Measurements from ENCODE around the gene PIN1.

DNA sequence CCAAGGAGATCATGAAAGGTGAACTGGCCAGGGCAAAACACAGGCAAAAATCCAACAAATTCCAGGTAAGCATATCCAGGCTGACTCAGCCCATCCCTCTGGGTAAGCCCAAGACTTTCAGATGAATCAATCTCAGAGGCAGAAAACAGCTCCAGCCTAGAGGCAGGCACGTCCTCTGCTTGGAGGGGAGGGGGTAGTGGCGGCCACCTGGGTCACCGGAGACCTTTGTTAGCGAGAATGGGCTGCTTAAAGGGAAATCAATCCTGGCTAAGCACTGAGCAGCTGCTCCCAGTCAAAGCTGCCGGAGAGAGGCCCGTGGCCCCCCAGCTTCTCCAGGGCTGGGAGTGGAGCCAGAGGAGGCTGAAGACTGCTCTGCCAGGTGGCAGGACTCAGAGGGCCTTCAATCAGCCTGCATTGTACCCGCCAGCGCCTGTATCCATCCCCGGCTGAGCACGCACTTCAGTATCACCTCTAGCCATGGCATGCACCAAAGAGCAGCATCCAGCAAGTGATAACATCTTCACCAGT, 48.2 kb downstream of the PIN1 start:
- TF ChIP-seq EZH2 (IDR thresholded peaks at IDR 0.05; ENCODE audit: low read depth, low read length, severe bottlenecking) (no peak), SP1 (IDR thresholded peaks at IDR 0.05; ENCODE audit: low read depth, low read length) (no peak), CREB1 (IDR thresholded peaks at IDR 0.05) (no peak), YY1 (IDR thresholded peaks at IDR 0.05; ENCODE audit: low read depth, low read length) (no peak), NRF1 (IDR thresholded peaks at IDR 0.05; ENCODE audit: low read depth, low read length) (no peak), RAD21 (IDR thresholded peaks at IDR 0.05 in 1 of 2, conservative IDR thresholded peaks at IDR 0.05 in 1 of 2; ENCODE audit: low read depth in 2 of 2, low read length in 2 of 2) (no peak), JUN (IDR thresholded peaks at IDR 0.05; ENCODE audit: low read depth, low read length) (no peak), CHD2 (IDR thresholded peaks at IDR 0.05; ENCODE audit: low read length) (no peak), CTBP2 (IDR thresholded peaks at IDR 0.05; ENCODE audit: borderline replicate concordance, insufficient read depth, insufficient read length, low read length) (no peak), BRCA1 (IDR thresholded peaks at IDR 0.05; ENCODE audit: low read depth, low read length) (no peak)
- TF ChIP-seq, protein P1, sequence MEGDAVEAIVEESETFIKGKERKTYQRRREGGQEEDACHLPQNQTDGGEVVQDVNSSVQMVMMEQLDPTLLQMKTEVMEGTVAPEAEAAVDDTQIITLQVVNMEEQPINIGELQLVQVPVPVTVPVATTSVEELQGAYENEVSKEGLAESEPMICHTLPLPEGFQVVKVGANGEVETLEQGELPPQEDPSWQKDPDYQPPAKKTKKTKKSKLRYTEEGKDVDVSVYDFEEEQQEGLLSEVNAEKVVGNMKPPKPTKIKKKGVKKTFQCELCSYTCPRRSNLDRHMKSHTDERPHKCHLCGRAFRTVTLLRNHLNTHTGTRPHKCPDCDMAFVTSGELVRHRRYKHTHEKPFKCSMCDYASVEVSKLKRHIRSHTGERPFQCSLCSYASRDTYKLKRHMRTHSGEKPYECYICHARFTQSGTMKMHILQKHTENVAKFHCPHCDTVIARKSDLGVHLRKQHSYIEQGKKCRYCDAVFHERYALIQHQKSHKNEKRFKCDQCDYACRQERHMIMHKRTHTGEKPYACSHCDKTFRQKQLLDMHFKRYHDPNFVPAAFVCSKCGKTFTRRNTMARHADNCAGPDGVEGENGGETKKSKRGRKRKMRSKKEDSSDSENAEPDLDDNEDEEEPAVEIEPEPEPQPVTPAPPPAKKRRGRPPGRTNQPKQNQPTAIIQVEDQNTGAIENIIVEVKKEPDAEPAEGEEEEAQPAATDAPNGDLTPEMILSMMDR (IDR thresholded peaks at IDR 0.05; ENCODE audit: control extremely low read depth in 1 of 3, insufficient read depth in 1 of 3, low read depth in 1 of 3, low read length in 3 of 3): no peak
- TF ChIP-seq, protein P2, sequence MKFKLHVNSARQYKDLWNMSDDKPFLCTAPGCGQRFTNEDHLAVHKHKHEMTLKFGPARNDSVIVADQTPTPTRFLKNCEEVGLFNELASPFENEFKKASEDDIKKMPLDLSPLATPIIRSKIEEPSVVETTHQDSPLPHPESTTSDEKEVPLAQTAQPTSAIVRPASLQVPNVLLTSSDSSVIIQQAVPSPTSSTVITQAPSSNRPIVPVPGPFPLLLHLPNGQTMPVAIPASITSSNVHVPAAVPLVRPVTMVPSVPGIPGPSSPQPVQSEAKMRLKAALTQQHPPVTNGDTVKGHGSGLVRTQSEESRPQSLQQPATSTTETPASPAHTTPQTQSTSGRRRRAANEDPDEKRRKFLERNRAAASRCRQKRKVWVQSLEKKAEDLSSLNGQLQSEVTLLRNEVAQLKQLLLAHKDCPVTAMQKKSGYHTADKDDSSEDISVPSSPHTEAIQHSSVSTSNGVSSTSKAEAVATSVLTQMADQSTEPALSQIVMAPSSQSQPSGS (IDR thresholded peaks at IDR 0.05; ENCODE audit: low read length): no peak
